H1 (cell line): ENCODE data around the gene TMEM232. TPM values are rescaled to one million over a fixed set of nuclear protein-coding genes. Genes with fewer than 3 reads are reported as not detected.

Experiments used
- CTCF ChIA-PET: fragments of 300-600 bp; sonication (Branson Sonifier 250); formaldehyde crosslinking; loops from one replicate; lab custom pipeline; 2021; ENCODE audit not compliant: partially characterized antibody; lab: Charles Lee
- POLR2A ChIA-PET: fragments of 300-600 bp; sonication (Branson Sonifier 250); formaldehyde crosslinking; loops from one replicate; lab custom pipeline; 2021; ENCODE audit warnings: inconsistent platforms; ENCODE audit not compliant: partially characterized antibody; lab: Charles Lee
- DNase-seq, 2 experiments: peaks; one replicate each; pipeline versions ENCODE4 v3.0.0 to v3.0.0-alpha.2; 2010 to 2022; ENCODE audit warnings: low spot score in 2 of 2, low read depth in 1 of 2, mixed read lengths in 1 of 2
- FAIRE-seq: peaks from 2 replicates; lab custom pipeline; 2011; peaks lifted over from hg19 to GRCh38; lab: Jason Lieb, UNC
- H2AFZ ChIP-seq: 2 replicates; pipeline ENCODE4 v1.8.1; 2012; ENCODE audit warnings: low read length, inconsistent platforms
- H2AK5ac ChIP-seq: 2 replicates; pipeline ENCODE4 v1.6.1; 2013; ENCODE audit warnings: low read depth, low read length
- H2BK120ac ChIP-seq: replicated peaks from 2 replicates; pipeline ENCODE3; 2013; ENCODE audit warnings: low read depth, low read length, inconsistent platforms
- H2BK12ac ChIP-seq: 2 replicates; pipeline ENCODE4 v1.6.1; 2013; ENCODE audit warnings: low read depth, low read length
- H2BK15ac ChIP-seq: 2 replicates; pipeline ENCODE4 v1.6.1; 2013; ENCODE audit warnings: low read length
- H2BK20ac ChIP-seq: 2 replicates; pipeline ENCODE4 v1.6.1; 2013; ENCODE audit warnings: low read length
- H2BK5ac ChIP-seq: 2 replicates; pipeline ENCODE4 v1.6.1; 2013; ENCODE audit warnings: low read depth, low read length
- H3K14ac ChIP-seq: 2 replicates; pipeline ENCODE4 v1.6.1; 2013; ENCODE audit warnings: inconsistent platforms; ENCODE audit not compliant: insufficient read length
- H3K18ac ChIP-seq: 2 replicates; pipeline ENCODE4 v1.6.1; 2013; ENCODE audit warnings: low read length; ENCODE audit errors: extremely low read depth
- H3K23ac ChIP-seq: 2 replicates; pipeline ENCODE4 v1.6.1; 2013; ENCODE audit warnings: inconsistent platforms; ENCODE audit not compliant: insufficient read length
- H3K23me2 ChIP-seq: 2 replicates; pipeline ENCODE4 v1.6.1; 2013; ENCODE audit warnings: low read depth, low read length
- H3K27ac ChIP-seq: 2 replicates; pipeline ENCODE4 v1.6.1; 2011; ENCODE audit warnings: low read depth, low read length, inconsistent platforms
- H3K27me3 ChIP-seq, 4 experiments: replicated peaks in 1 of 4; 1 replicate in 1 of 4; 2 replicates in 3 of 4; pipeline versions ENCODE4 v1.6.1 to v1.8.1; 2011 to 2013; ENCODE audit warnings: low read length in 3 of 4, mild to moderate bottlenecking in 3 of 4, inconsistent platforms in 2 of 4, mixed read lengths in 2 of 4, moderate library complexity in 1 of 4; ENCODE audit not compliant: control insufficient read depth in 3 of 4, insufficient read depth in 3 of 4; ENCODE audit errors: extremely low read depth in 1 of 4
- H3K36me3 ChIP-seq, 4 experiments: 2 replicates each; pipeline versions ENCODE4 v1.6.1 to v1.8.1; 2011 to 2013; ENCODE audit warnings: mild to moderate bottlenecking in 4 of 4, low read length in 3 of 4, moderate library complexity in 2 of 4, control low read depth in 1 of 4, inconsistent platforms in 1 of 4; ENCODE audit not compliant: insufficient read depth in 4 of 4, control insufficient read depth in 2 of 4
- H3K4ac ChIP-seq: replicated peaks from 2 replicates; pipeline ENCODE3; 2013; ENCODE audit warnings: low read length, low read depth, mixed read lengths, inconsistent platforms; ENCODE audit not compliant: insufficient read length
- H3K4me1 ChIP-seq, 4 experiments: replicated peaks in 1 of 4; 1 replicate in 1 of 4; 2 replicates in 3 of 4; pipeline versions ENCODE4 v1.6.1 to v1.8.1; 2011 to 2013; ENCODE audit warnings: low read length in 3 of 4, inconsistent platforms in 2 of 4, mixed read lengths in 1 of 4; ENCODE audit not compliant: insufficient read depth in 4 of 4, control insufficient read depth in 3 of 4
- H3K4me2 ChIP-seq, 2 experiments: 2 replicates each; pipeline versions ENCODE4 v1.6.1 to v1.8.1; 2011 to 2013; ENCODE audit warnings: low read depth in 2 of 2, low read length in 2 of 2, control low read depth in 1 of 2, inconsistent platforms in 1 of 2, mild to moderate bottlenecking in 1 of 2; ENCODE audit not compliant: insufficient read depth in 1 of 2
- H3K4me3 ChIP-seq, 4 experiments: fragments of 200-600, 300-600 bp in 1 of 4; sonication (generic), shearing (Covaris generic), sonication (Bioruptor Twin) in 1 of 4; 2 replicates each; pipeline versions ENCODE4 v1.5.1 to v1.8.1; 2011 to 2016; ENCODE audit warnings: low read length in 4 of 4, low read depth in 3 of 4, control low read depth in 2 of 4, inconsistent platforms in 2 of 4, mild to moderate bottlenecking in 2 of 4, mixed read lengths in 1 of 4, moderate library complexity in 1 of 4; ENCODE audit not compliant: insufficient read depth in 2 of 4; ENCODE audit errors: extremely low read depth in 1 of 4
- H3K56ac ChIP-seq: replicated peaks from 2 replicates; pipeline ENCODE3; 2013; ENCODE audit warnings: low read depth, mild to moderate bottlenecking, mixed read lengths, low read length, inconsistent platforms; ENCODE audit not compliant: insufficient read length
- H3K79me1 ChIP-seq: 2 replicates; pipeline ENCODE4 v1.6.1; 2013; ENCODE audit warnings: low read depth, low read length, control low read depth
- H3K79me2 ChIP-seq, 2 experiments: 2 replicates each; pipeline versions ENCODE4 v1.6.1 to v1.8.1; 2012 to 2013; ENCODE audit warnings: low read length in 2 of 2, mild to moderate bottlenecking in 2 of 2, inconsistent platforms in 1 of 2; ENCODE audit not compliant: insufficient read depth in 2 of 2, control insufficient read depth in 1 of 2
- H3K9ac ChIP-seq, 4 experiments: replicated peaks in 1 of 4; 1 replicate in 1 of 4; 2 replicates in 3 of 4; pipeline versions ENCODE4 v1.6.1 to v1.8.1; 2011 to 2013; ENCODE audit warnings: low read depth in 3 of 4, low read length in 3 of 4, control low read depth in 2 of 4, mild to moderate bottlenecking in 2 of 4, moderate library complexity in 2 of 4, inconsistent platforms in 1 of 4; ENCODE audit errors: extremely low read depth in 1 of 4
- H3K9me3 ChIP-seq, 2 experiments: 2 replicates each; pipeline versions ENCODE4 v1.6.1 to v1.8.1; 2012 to 2013; ENCODE audit warnings: mild to moderate bottlenecking in 2 of 2, moderate library complexity in 2 of 2, control low read depth in 1 of 2, inconsistent platforms in 1 of 2, low read depth in 1 of 2, low read length in 1 of 2, mixed read lengths in 1 of 2; ENCODE audit not compliant: insufficient read depth in 2 of 2
- H4K20me1 ChIP-seq, 2 experiments: replicated peaks in 1 of 2; 2 replicates each; pipeline versions ENCODE3 to v1.8.1; 2011 to 2013; ENCODE audit warnings: inconsistent platforms in 2 of 2, low read length in 2 of 2, mild to moderate bottlenecking in 1 of 2; ENCODE audit not compliant: insufficient read depth in 2 of 2, control insufficient read depth in 1 of 2
- H4K5ac ChIP-seq: 2 replicates; pipeline ENCODE4 v1.6.1; 2013; ENCODE audit warnings: low read length, low read depth, mixed read lengths, inconsistent platforms; ENCODE audit not compliant: insufficient read length
- H4K8ac ChIP-seq: 2 replicates; pipeline ENCODE4 v1.8.0; 2013; ENCODE audit warnings: mild to moderate bottlenecking, moderate library complexity, low read length, inconsistent platforms; ENCODE audit not compliant: insufficient read depth; ENCODE audit errors: extremely low read depth
- H4K91ac ChIP-seq: replicated peaks from 2 replicates; pipeline ENCODE3; 2013; ENCODE audit warnings: low read length, mixed read lengths, inconsistent platforms; ENCODE audit not compliant: insufficient read length
- KDM4A ChIP-seq: IDR thresholded peaks from one replicate; pipeline ENCODE4 v1.7.1; 2012; ENCODE audit warnings: low read depth, mild to moderate bottlenecking, moderate library complexity, low read length, inconsistent platforms; ENCODE audit not compliant: severe bottlenecking
- WGBS, 2 experiments: shearing (Covaris generic) in 1 of 2; methylation state at CpG; one replicate each; pipeline versions ENCODE4 v1.1.6 to v1.1.7; 2013 to 2015; ENCODE audit warnings: low lambda C conversion rate in 2 of 2, mixed read lengths in 2 of 2, inconsistent platforms in 1 of 2, low coverage in 1 of 2, missing lambda C conversion rate in 1 of 2; ENCODE audit not compliant: insufficient replicate concordance in 2 of 2, insufficient coverage in 1 of 2, insufficient read length in 1 of 2; ENCODE audit errors: extremely low coverage in 1 of 2, missing lambda C conversion rate in 1 of 2; 5-methylcytosine and 5-hydroxymethylcytosine counted together
- polyA plus RNA-seq, 7 experiments: library from polyadenylated mRNA; depleted of rRNA in 3 of 7; stranded (reverse) in 5 of 7; unstranded in 2 of 7; fragments of >200 nt in 5 of 7; fragments of 200-250 nt in 2 of 7; gene quantifications; 1 replicate in 5 of 7; 2 replicates in 1 of 7; 4 replicates in 1 of 7; pipeline versions ENCODE4 v1.2.1 to v1.2.3, GENCODE V29; 2011 to 2013; ENCODE audit warnings: missing spikeins in 2 of 7, mixed read lengths in 2 of 7
- total RNA-seq: library from RNA; stranded (reverse); fragmentation: NEBNext Ultra II Directional; extraction: Animal tissue kit (Norgen Biotek cat#: 25700); gene quantifications from 2 replicates; pipeline ENCODE4 v1.2.1, GENCODE V29; 2021

The TMEM232 gene
- total and polyA plus RNA-seq, 2 of the 8 experiments (the other 6 are each of a cell fraction or from before 2014, with no cell fraction given), result 0.38 to 1.3 TPM

GRCh38 chr5:110435207-110435606 lies 291.3 kb downstream of the TMEM232 start:
- Histone ChIP-seq H2BK5ac (no peak overlapping the region), H2BK15ac (no peak overlapping the region), H3K79me1 (no peaks in the 10 kb centered on the region), H3K4me3 (no peak overlapping the region), H2AK5ac (no peak overlapping the region), H3K14ac (no peak overlapping the region), H3K27me3 (no peaks in the 10 kb centered on the region), H4K8ac (no peak overlapping the region), H2BK120ac (no peak overlapping the region), H4K91ac (no peak overlapping the region), H3K9me3 (no peaks in the 10 kb centered on the region), H3K18ac (no peak overlapping the region), H3K79me2 (no peaks in the 10 kb centered on the region), H3K23ac (no peak overlapping the region), H2BK12ac (no peak overlapping the region), H4K5ac (no peak overlapping the region), H3K36me3 (no peaks in the 10 kb centered on the region), H3K4me2 (no peak overlapping the region), H3K27ac (no peak overlapping the region), H3K4me1 (no peaks in the 10 kb centered on the region), H4K20me1 (no peaks in the 10 kb centered on the region), H2BK20ac (no peak overlapping the region), H3K9ac (no peak overlapping the region), H3K56ac (no peak overlapping the region), H2AFZ (no peak overlapping the region), H3K4ac (no peak overlapping the region), H3K23me2 (no peaks in the 10 kb centered on the region; the same call in 1 of the 2 replicates)
- DNase-seq, result no peak
- WGBS, 2 experiments, result 69% methylated on average over 2 of the region's 2 CpGs; no CpG with 5 or more reads in 1 of the 2 experiments
- CTCF ChIA-PET, result no interaction called here
- no peak for TF ChIP-seq KDM4A
- POLR2A ChIA-PET, result no interaction called here
- FAIRE-seq, result no peak
